Measurements from ENCODE around the gene ALDH5A1.
A peak's percentile ranks its signal among the peaks of the same experiment; 100 is the strongest.

ALDH5A1 gene

GRCh38 chr6:24540197-24540596 lies 45.4 kb downstream of the ALDH5A1 start:
- DNase-seq (ENCODE audit: low spot score), result no peak
- in situ Hi-C loops (cut with MboI; ENCODE audit: low sequenced_read_pairs, unreplicated experiment), result no loop called here
- TF ChIP-seq CTCF (IDR thresholded peaks at IDR 0.05; ENCODE audit: borderline replicate concordance, control extremely low read depth, extremely low read depth, insufficient read depth, missing control alignments), result no peak

GRCh38 chr6:24543683-24544082 lies 48.9 kb downstream of the ALDH5A1 start:
- in situ Hi-C loops (cut with MboI; ENCODE audit: low sequenced_read_pairs, unreplicated experiment), result no loop called here
- no peak for DNase-seq (ENCODE audit: low spot score)
- no peak for TF ChIP-seq CTCF (IDR thresholded peaks at IDR 0.05; ENCODE audit: borderline replicate concordance, control extremely low read depth, extremely low read depth, insufficient read depth, missing control alignments)

- in situ Hi-C loops (cut with MboI; ENCODE audit: low sequenced_read_pairs, unreplicated experiment), result no loop called here
- TF ChIP-seq CTCF (IDR thresholded peaks at IDR 0.05; ENCODE audit: borderline replicate concordance, control extremely low read depth, extremely low read depth, insufficient read depth, missing control alignments), result no peak
- no peak for DNase-seq (ENCODE audit: low spot score)
These were observed 50.4 kb downstream of the ALDH5A1 start for GRCh38 chr6:24545183-24545582.

GRCh38 chr6:24545691-24546090 lies 50.9 kb downstream of the ALDH5A1 start:
- no peak for DNase-seq (ENCODE audit: low spot score)
- no peak for TF ChIP-seq CTCF (IDR thresholded peaks at IDR 0.05; ENCODE audit: borderline replicate concordance, control extremely low read depth, extremely low read depth, insufficient read depth, missing control alignments)
- in situ Hi-C loops (cut with MboI; ENCODE audit: low sequenced_read_pairs, unreplicated experiment), result no loop called here

GRCh38 chr6:24546439-24546838 lies 51.7 kb downstream of the ALDH5A1 start:
- TF ChIP-seq CTCF (IDR thresholded peaks at IDR 0.05; ENCODE audit: borderline replicate concordance, control extremely low read depth, extremely low read depth, insufficient read depth, missing control alignments), result no peak
- in situ Hi-C loops (cut with MboI; ENCODE audit: low sequenced_read_pairs, unreplicated experiment), result no loop called here

GRCh38 chr6:24547243-24547642 lies 52.5 kb downstream of the ALDH5A1 start:
- peak; percentile 30 for DNase-seq (ENCODE audit: low spot score)
- peak; percentile 26 for TF ChIP-seq CTCF (IDR thresholded peaks at IDR 0.05; ENCODE audit: borderline replicate concordance, control extremely low read depth, extremely low read depth, insufficient read depth, missing control alignments)
- in situ Hi-C loops (cut with MboI; ENCODE audit: low sequenced_read_pairs, unreplicated experiment), result no loop called here

More at GRCh38 chr6:24546439-24546838, 51.7 kb downstream of the ALDH5A1 start:
- no peak for DNase-seq (ENCODE audit: low spot score)

- in situ Hi-C loops (cut with MboI; ENCODE audit: low sequenced_read_pairs, unreplicated experiment), result no loop called here
- TF ChIP-seq CTCF (IDR thresholded peaks at IDR 0.05; ENCODE audit: borderline replicate concordance, control extremely low read depth, extremely low read depth, insufficient read depth, missing control alignments), result no peak
- no peak for DNase-seq (ENCODE audit: low spot score)
These were observed 54.4 kb downstream of the ALDH5A1 start for GRCh38 chr6:24549158-24549557.

Measured in GM13976 (cell line).